Measurements from ENCODE around the gene NBL1. TPM values are rescaled to one million over a fixed set of nuclear protein-coding genes. Genes with fewer than 3 reads are reported as not detected.

NBL1 gene
- total and polyA plus RNA-seq, 9 donors: 127 to 852 (median 525) TPM

DNA sequence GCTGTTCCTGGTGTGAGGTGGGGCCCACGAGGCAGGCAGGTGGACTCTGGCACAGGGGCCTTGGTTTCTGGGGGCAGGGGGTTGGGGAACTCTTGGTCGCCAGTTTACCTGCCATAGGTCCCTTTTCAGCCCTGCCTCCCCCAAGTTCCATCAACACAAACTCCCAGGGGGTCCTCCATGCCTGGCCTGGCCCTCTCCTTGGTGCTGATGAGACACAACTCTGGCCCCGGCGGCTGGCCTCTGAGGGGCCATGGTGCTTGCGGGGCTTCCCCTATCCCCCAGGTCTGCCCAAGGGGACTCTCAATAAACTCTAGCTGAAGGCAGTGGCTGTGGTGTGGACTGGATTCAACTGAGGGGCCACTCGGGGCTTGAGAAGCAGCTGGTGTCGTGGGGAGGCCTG, 36.5 kb downstream of the NBL1 start:
- WGBS, 3 donors: 69 to 77% (median 77%) methylated on average over 7 of the region's 7 CpGs
- intact Hi-C loops (cut with DNase I): no loop called here
- H3K27me3 ChIP-seq: no peaks in the 10 kb centered on the region
- H3K4me1 ChIP-seq (ENCODE audit: insufficient read depth): no peaks in the 10 kb centered on the region
- H3K9me3 ChIP-seq: no peaks in the 10 kb centered on the region
- no peak for DNase-seq
- H3K36me3 ChIP-seq: no peaks in the 10 kb centered on the region
- TF ChIP-seq EP300 (IDR thresholded peaks at IDR 0.05) (no peak), POLR2A (IDR thresholded peaks at IDR 0.05) (no peak)
- TF ChIP-seq, protein P1, sequence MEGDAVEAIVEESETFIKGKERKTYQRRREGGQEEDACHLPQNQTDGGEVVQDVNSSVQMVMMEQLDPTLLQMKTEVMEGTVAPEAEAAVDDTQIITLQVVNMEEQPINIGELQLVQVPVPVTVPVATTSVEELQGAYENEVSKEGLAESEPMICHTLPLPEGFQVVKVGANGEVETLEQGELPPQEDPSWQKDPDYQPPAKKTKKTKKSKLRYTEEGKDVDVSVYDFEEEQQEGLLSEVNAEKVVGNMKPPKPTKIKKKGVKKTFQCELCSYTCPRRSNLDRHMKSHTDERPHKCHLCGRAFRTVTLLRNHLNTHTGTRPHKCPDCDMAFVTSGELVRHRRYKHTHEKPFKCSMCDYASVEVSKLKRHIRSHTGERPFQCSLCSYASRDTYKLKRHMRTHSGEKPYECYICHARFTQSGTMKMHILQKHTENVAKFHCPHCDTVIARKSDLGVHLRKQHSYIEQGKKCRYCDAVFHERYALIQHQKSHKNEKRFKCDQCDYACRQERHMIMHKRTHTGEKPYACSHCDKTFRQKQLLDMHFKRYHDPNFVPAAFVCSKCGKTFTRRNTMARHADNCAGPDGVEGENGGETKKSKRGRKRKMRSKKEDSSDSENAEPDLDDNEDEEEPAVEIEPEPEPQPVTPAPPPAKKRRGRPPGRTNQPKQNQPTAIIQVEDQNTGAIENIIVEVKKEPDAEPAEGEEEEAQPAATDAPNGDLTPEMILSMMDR (IDR thresholded peaks at IDR 0.05): no peak
- H3K4me3 ChIP-seq: no peak overlapping the region
- H3K27ac ChIP-seq: no peak overlapping the region

DNA sequence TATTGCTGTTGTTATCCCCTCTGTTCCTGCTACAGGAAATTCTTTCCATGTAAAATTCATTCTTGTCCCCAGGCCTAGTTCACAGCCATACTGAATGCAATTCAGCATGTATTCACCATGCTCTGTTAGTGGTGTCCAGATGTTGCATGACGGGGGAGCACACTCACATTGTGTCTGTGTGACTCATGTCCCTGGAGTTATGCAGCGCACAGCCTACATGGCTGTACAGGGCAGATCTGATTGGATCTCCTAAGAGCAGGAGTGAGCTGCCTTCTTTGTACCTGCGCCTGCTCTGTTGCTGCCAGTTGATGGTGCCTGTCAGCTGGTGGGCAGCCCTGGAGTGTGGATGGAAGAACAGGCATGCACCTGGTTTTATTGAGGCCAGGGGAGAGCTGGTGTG, 38.1 kb downstream of the NBL1 start:
- H3K4me1 ChIP-seq (ENCODE audit: insufficient read depth): no peaks in the 10 kb centered on the region
- no peaks in the 10 kb centered on the region for H3K27me3 ChIP-seq
- H3K4me3 ChIP-seq: no peak overlapping the region
- TF ChIP-seq, protein P1 (IDR thresholded peaks at IDR 0.05): no peak
- TF ChIP-seq POLR2A (IDR thresholded peaks at IDR 0.05) (no peak), EP300 (IDR thresholded peaks at IDR 0.05) (no peak)
- H3K36me3 ChIP-seq: no peaks in the 10 kb centered on the region
- DNase-seq: no peak
- WGBS, 3 donors: 89 to 92% (median 91%) methylated on average over 3 of the region's 3 CpGs
- H3K9me3 ChIP-seq: no peaks in the 10 kb centered on the region
- H3K27ac ChIP-seq: no peak overlapping the region
- intact Hi-C loops (cut with DNase I): no loop called here

DNA sequence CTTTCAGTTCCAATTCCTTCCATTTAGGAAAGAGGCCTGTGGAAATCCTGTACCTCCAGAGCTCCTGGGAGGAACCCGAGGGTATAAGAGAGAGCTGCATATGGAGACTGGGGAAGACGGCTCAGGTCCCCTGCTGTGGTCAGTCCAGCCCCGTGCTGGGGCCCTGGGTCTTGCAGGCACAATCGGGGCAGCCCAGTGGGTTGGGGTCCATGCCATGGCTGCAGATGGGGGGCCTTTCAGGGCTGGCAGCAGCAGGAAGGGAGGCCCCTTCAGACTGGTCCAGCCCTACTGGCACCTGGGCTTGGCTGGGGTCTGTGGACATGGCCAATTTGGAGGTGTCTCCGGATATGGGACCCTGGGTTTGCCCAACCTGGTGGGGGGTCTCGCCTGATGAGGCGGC, 38.8 kb downstream of the NBL1 start:
- H3K9me3 ChIP-seq: no peaks in the 10 kb centered on the region
- no peaks in the 10 kb centered on the region for H3K4me1 ChIP-seq (ENCODE audit: insufficient read depth)
- intact Hi-C loops (cut with DNase I): no loop called here
- DNase-seq: no peak
- H3K4me3 ChIP-seq: no peak overlapping the region
- H3K27me3 ChIP-seq: no peaks in the 10 kb centered on the region
- 76 to 91% (median 76%) methylated on average over 7 of the region's 7 CpGs for WGBS, 3 donors
- no peak overlapping the region for H3K27ac ChIP-seq
- TF ChIP-seq EP300 (IDR thresholded peaks at IDR 0.05) (no peak), POLR2A (IDR thresholded peaks at IDR 0.05) (no peak)
- TF ChIP-seq, protein P1 (IDR thresholded peaks at IDR 0.05): no peak
- H3K36me3 ChIP-seq: no peaks in the 10 kb centered on the region

DNA sequence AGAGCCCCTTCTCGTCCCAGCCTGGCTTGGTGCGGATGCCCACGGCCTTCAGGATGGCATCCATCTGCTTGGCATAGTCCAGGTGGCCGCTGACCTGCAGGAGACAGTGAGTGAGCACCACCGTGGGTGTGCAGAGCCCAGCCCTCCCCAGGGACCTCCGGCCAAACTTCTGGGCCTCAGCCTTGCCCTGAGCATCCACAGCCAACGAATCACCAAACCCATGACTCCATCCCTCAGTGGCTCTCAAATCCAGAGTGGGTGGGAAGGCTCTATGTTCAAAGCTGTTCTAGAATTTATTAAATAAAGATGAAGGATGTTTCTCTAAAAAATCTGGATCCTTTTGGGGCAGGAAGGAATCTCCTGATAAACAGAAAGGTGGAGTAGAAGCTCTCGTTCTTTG, 39.2 kb downstream of the NBL1 start:
- H3K4me1 ChIP-seq (ENCODE audit: insufficient read depth): no peaks in the 10 kb centered on the region
- 81 to 90% (median 81%) methylated on average over 6 to 8 of the region's 8 CpGs for WGBS, 3 donors
- no peaks in the 10 kb centered on the region for H3K27me3 ChIP-seq
- no peak overlapping the region for H3K4me3 ChIP-seq
- no peaks in the 10 kb centered on the region for H3K9me3 ChIP-seq
- no peak for DNase-seq
- TF ChIP-seq, protein P1 (IDR thresholded peaks at IDR 0.05): no peak
- no peak for TF ChIP-seq POLR2A (IDR thresholded peaks at IDR 0.05)
- TF ChIP-seq EP300 (IDR thresholded peaks at IDR 0.05): no peak
- H3K27ac ChIP-seq: no peak overlapping the region
- intact Hi-C loops (cut with DNase I): no loop called here
- H3K36me3 ChIP-seq: no peaks in the 10 kb centered on the region

DNA sequence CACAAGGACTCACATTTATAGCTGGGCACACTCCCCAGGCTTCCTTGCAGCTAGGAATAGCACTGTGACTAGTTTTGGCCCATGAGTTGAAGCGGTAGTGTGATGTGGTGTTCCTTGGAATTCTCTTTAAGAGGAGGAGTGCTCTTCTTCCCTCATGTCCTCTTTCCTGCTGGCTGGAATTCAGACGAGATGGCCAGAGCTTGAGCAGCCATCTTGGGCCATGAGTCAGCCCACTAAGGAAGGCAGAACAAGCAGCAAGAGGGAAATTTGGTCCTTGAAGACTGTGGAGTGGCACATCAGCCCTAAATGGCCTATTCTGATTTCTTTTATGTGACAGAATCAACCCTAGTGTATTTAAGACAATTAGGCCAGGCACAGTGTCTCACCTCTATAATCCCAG, 40.6 kb downstream of the NBL1 start:
- no peak for TF ChIP-seq EP300 (IDR thresholded peaks at IDR 0.05)
- TF ChIP-seq POLR2A (IDR thresholded peaks at IDR 0.05): no peak
- TF ChIP-seq, protein P1 (IDR thresholded peaks at IDR 0.05): no peak
- Histone ChIP-seq H3K9me3 (no peaks in the 10 kb centered on the region), H3K27me3 (no peaks in the 10 kb centered on the region), H3K27ac (no peak overlapping the region), H3K36me3 (no peaks in the 10 kb centered on the region), H3K4me1 (ENCODE audit: insufficient read depth) (no peaks in the 10 kb centered on the region), H3K4me3 (no peak overlapping the region)
- 83 to 89% (median 88%) methylated on average over 2 of the region's 2 CpGs for WGBS, 3 donors
- intact Hi-C loops (cut with DNase I): no loop called here
- no peak for DNase-seq

Measured in ovary (tissue), 9 donors.